Aorta (tissue), 5 donors: ENCODE data around the gene ADSS1. TPM values are rescaled to one million over a fixed set of nuclear protein-coding genes. Genes with fewer than 3 reads are reported as not detected.

Experiments
- ATAC-seq: fragments of 200-7000 bp; cut with Tn5 transposase; one replicate; pipeline ENCODE4 v1.9.1; 2022; ENCODE audit warnings: moderate library complexity; ENCODE audit not compliant: low FRiP score
- DNase-seq, 2 donors: peaks; one replicate each; pipeline ENCODE4 v3.0.0-alpha.2; 2020
- H3K27ac ChIP-seq, 2 donors: one replicate each; pipeline ENCODE4 v1.5.1; 2013; ENCODE audit warnings: low read length in 2 of 2, mild to moderate bottlenecking in 2 of 2, moderate library complexity in 2 of 2, control low read depth in 1 of 2, inconsistent platforms in 1 of 2, low read depth in 1 of 2
- H3K27me3 ChIP-seq, 2 donors: one replicate each; pipeline ENCODE4 v1.6.1; 2013; ENCODE audit warnings: control low read depth in 1 of 2, low read length in 1 of 2, mild to moderate bottlenecking in 1 of 2, moderate library complexity in 1 of 2; ENCODE audit not compliant: insufficient read depth in 2 of 2, control insufficient read depth in 1 of 2
- H3K36me3 ChIP-seq, 2 donors: one replicate each; pipeline ENCODE4 v1.6.1; 2013; ENCODE audit warnings: control low read depth in 1 of 2, low read length in 1 of 2, mild to moderate bottlenecking in 1 of 2; ENCODE audit not compliant: insufficient read depth in 2 of 2, control insufficient read depth in 1 of 2
- H3K4me1 ChIP-seq, 2 donors: one replicate each; pipeline ENCODE4 v1.6.1; 2013; ENCODE audit warnings: low read length in 2 of 2, control low read depth in 1 of 2, mild to moderate bottlenecking in 1 of 2, moderate library complexity in 1 of 2; ENCODE audit not compliant: insufficient read depth in 2 of 2, control insufficient read depth in 1 of 2
- H3K4me3 ChIP-seq, 2 donors: one replicate each; pipeline ENCODE4 v1.5.1; 2013; ENCODE audit warnings: low read length in 2 of 2, control low read depth in 1 of 2, mild to moderate bottlenecking in 1 of 2
- H3K9me3 ChIP-seq: one replicate; pipeline ENCODE4 v1.6.1; 2013; ENCODE audit warnings: mild to moderate bottlenecking, low read length; ENCODE audit not compliant: control insufficient read depth
- WGBS, 2 donors: extraction: QIAGEN DNeasy Blood & Tissue Kit; methylation state at CpG; one replicate each; pipeline ENCODE4 v1.1.7; 2013; 5-methylcytosine and 5-hydroxymethylcytosine counted together
- intact Hi-C, 2 donors: fragments of 100-400 bp; cut with DNase I; formaldehyde crosslinking; loops; one replicate each; pipeline versions ENCODE4 v1.14.2 to v1.15.0; 2022
- polyA plus RNA-seq, 2 donors: library from polyadenylated mRNA; stranded (reverse); fragments of 200-250 nt; gene quantifications; one replicate each; pipeline ENCODE4 v1.2.3, GENCODE V29; 2013
- total RNA-seq, 2 donors: library from RNA; stranded (reverse); fragmentation: NEBNext Ultra II Directional; extraction: Animal tissue kit (Norgen Biotek cat#: 25700); gene quantifications; one replicate each; pipeline ENCODE4 v1.2.1, GENCODE V29; 2021
- donor health status: healthy with polysubstance abuse.
- donor health status: Bipolar disorder and iron deficiency.
- donor health status: DM: no; HTN: no; CAD: no.
- donor health status: DM: no; HTN: no; CAD: no.
- donor health status: DM: yes; HTN: yes; CAD: no.

The ADSS1 gene
- total and polyA plus RNA-seq, 4 donors: 25.0 to 80.2 (median 54.0) TPM

GRCh38 chr14:104773505-104774452, 49.8 kb downstream of the ADSS1 start:
- Histone ChIP-seq H3K27ac (no peak overlapping the region), H3K9me3 (no peaks in the 10 kb centered on the region), H3K4me3 (no peak overlapping the region), H3K27me3 (no peaks in the 10 kb centered on the region), H3K36me3 (no peaks in the 10 kb centered on the region), H3K4me1 (no peaks in the 10 kb centered on the region)
- DNase-seq (no peak), ATAC-seq (no peak)
- intact Hi-C loops: no loop called here
- 86 to 87% methylated on average over 45 to 46 of the region's 46 CpGs for WGBS, 2 donors

GRCh38 chr14:104774453-104775072, 50.5 kb downstream of the ADSS1 start:
- WGBS, 2 donors: 85 to 86% methylated on average over 20 of the region's 20 CpGs
- Histone ChIP-seq H3K4me3 (no peak overlapping the region), H3K9me3 (no peaks in the 10 kb centered on the region), H3K4me1 (no peaks in the 10 kb centered on the region), H3K27me3 (no peaks in the 10 kb centered on the region), H3K36me3 (no peaks in the 10 kb centered on the region), H3K27ac (no peak overlapping the region)
- ATAC-seq (no peak), DNase-seq (no peak)
- intact Hi-C loops: no loop called here

- DNase-seq (no peak), ATAC-seq (no peak)
- WGBS, 2 donors: 88% methylated on average over 13 of the region's 13 CpGs
- Histone ChIP-seq H3K4me3 (no peak overlapping the region), H3K27me3 (no peaks in the 10 kb centered on the region), H3K27ac (no peak overlapping the region), H3K4me1 (no peaks in the 10 kb centered on the region), H3K36me3 (no peaks in the 10 kb centered on the region), H3K9me3 (no peaks in the 10 kb centered on the region)
- intact Hi-C loops: no loop called here
Observed at GRCh38 chr14:104775073-104775489, 51.1 kb downstream of the ADSS1 start.

- WGBS, 2 donors: 98 to 100% methylated on average over 15 of the region's 15 CpGs
- no peak for DNase-seq
- intact Hi-C loops: no loop called here
- Histone ChIP-seq H3K4me3 (no peak overlapping the region), H3K9me3 (no peaks in the 10 kb centered on the region), H3K27ac (no peak overlapping the region), H3K36me3 (no peaks in the 10 kb centered on the region), H3K27me3 (no peaks in the 10 kb centered on the region), H3K4me1 (no peaks in the 10 kb centered on the region)
- ATAC-seq: no peak
Observed at GRCh38 chr14:104776481-104776880, 52.5 kb downstream of the ADSS1 start.

- Histone ChIP-seq H3K9me3 (no peaks in the 10 kb centered on the region), H3K27me3 (no peaks in the 10 kb centered on the region), H3K4me1 (no peaks in the 10 kb centered on the region), H3K36me3 (no peaks in the 10 kb centered on the region), H3K27ac (no peak overlapping the region), H3K4me3 (no peak overlapping the region)
- WGBS, 2 donors: 75 to 83% methylated on average over 16 of the region's 16 CpGs
- DNase-seq (no peak), ATAC-seq (no peak)
- intact Hi-C loops: no loop called here
Observed at GRCh38 chr14:104776961-104777807, 53.2 kb downstream of the ADSS1 start.

- 67 to 70% methylated on average over 15 of the region's 15 CpGs for WGBS, 2 donors
- Histone ChIP-seq H3K27ac (no peak overlapping the region), H3K36me3 (no peaks in the 10 kb centered on the region)
Observed at GRCh38 chr14:104777808-104778249, 53.8 kb downstream of the ADSS1 start.

GRCh38 chr14:104778694-104779331, 54.8 kb downstream of the ADSS1 start:
- Histone ChIP-seq H3K4me3 (no peak overlapping the region), H3K36me3 (no peaks in the 10 kb centered on the region), H3K27ac (no peak overlapping the region), H3K4me1 (no peaks in the 10 kb centered on the region), H3K9me3 (no peaks in the 10 kb centered on the region), H3K27me3 (no peaks in the 10 kb centered on the region)
- 83 to 87% methylated on average over 13 to 15 of the region's 15 CpGs for WGBS, 2 donors
- ATAC-seq (no peak), DNase-seq (no peak)
- intact Hi-C loops: no loop called here

More at GRCh38 chr14:104777808-104778249, 53.8 kb downstream of the ADSS1 start:
- no peak overlapping the region for H3K4me3 ChIP-seq
- DNase-seq: no peak
- ATAC-seq: no peak
- intact Hi-C loops: no loop called here
- H3K9me3 ChIP-seq: no peaks in the 10 kb centered on the region
- no peaks in the 10 kb centered on the region for H3K27me3 ChIP-seq
- no peaks in the 10 kb centered on the region for H3K4me1 ChIP-seq
